BJ (cell line): Measurements from ENCODE around the gene PTH2. TPM values are rescaled to one million over a fixed set of nuclear protein-coding genes. Genes with fewer than 3 reads are reported as not detected.

ENCODE experiments used
- CTCF ChIA-PET: fragments of 350-600 bp; formaldehyde crosslinking; extraction: SDS; loops from one replicate; lab custom pipeline; 2021; ENCODE audit warnings: antibody characterized with exemption, inconsistent platforms; lab: Yijun Ruan, JAX
- POLR2A ChIA-PET: fragments of 300-600 bp; sonication (Branson Sonifier 250); formaldehyde crosslinking; extraction: SDS; loops from one replicate; lab custom pipeline; 2021; ENCODE audit warnings: antibody characterized with exemption; lab: Charles Lee
- DNase-seq: peaks from one replicate; pipeline ENCODE4 v3.0.0-alpha.2; 2011; ENCODE audit warnings: low read depth
- H3K27me3 ChIP-seq: 2 replicates; pipeline ENCODE4 v1.6.0; 2011; ENCODE audit warnings: low read length; ENCODE audit not compliant: control insufficient read depth, insufficient read depth
- H3K36me3 ChIP-seq: 2 replicates; pipeline ENCODE4 v1.5.1; 2011; ENCODE audit warnings: low read length; ENCODE audit not compliant: control insufficient read depth, insufficient read depth
- H3K4me3 ChIP-seq: 2 replicates; pipeline ENCODE4 v1.5.1; 2011; ENCODE audit warnings: low read depth, mild to moderate bottlenecking, control low read depth, low read length
- CTCF ChIP-seq: IDR thresholded peaks from 2 replicates; pipeline ENCODE4 v1.5.1; 2011; ENCODE audit warnings: low read depth, mild to moderate bottlenecking, control low read depth, inconsistent platforms, low read length, moderate library complexity; ENCODE audit not compliant: insufficient read depth
- polyA plus RNA-seq: library from polyadenylated mRNA; depleted of rRNA; stranded (reverse); fragments of >200 nt; gene quantifications from 2 replicates; pipeline ENCODE4 v1.2.3, GENCODE V29; 2011

PTH2 gene
- polyA plus RNA-seq, 1 experiment: not detected

GRCh38 chr19:49436381-49437017 lies 13.3 kb upstream of the PTH2 start:
- no peaks in the 10 kb centered on the region for H3K36me3 ChIP-seq
- TF ChIP-seq CTCF: no peak
- ChIA-PET POLR2A (no interaction called here), CTCF (interaction anchor here (1.0 to 2.1 kb wide), 2 partner anchors 45 to 98 kb away, joined by 3 to 10 read pairs; no protein-coding TSS in a partner anchor)
- peaks cover 66% of the 10 kb centered on the region for H3K27me3 ChIP-seq
- no peak for DNase-seq
- no peak overlapping the region for H3K4me3 ChIP-seq

- peaks cover 64% of the 10 kb centered on the region for H3K27me3 ChIP-seq
- ChIA-PET CTCF (interaction anchor here (1.0 to 2.1 kb wide), 2 partner anchors 44 to 97 kb away, joined by 3 to 10 read pairs; no protein-coding TSS in a partner anchor), POLR2A (no interaction called here)
- no peak for TF ChIP-seq CTCF
- no peaks in the 10 kb centered on the region for H3K36me3 ChIP-seq
- no peak overlapping the region for H3K4me3 ChIP-seq
- DNase-seq: no peak
Observed at GRCh38 chr19:49435670-49436069, 12.4 kb upstream of the PTH2 start.

GRCh38 chr19:49434907-49435583 lies 11.8 kb upstream of the PTH2 start:
- H3K36me3 ChIP-seq: no peaks in the 10 kb centered on the region
- TF ChIP-seq CTCF: no peak
- CTCF ChIA-PET: interaction anchor here (0.9 to 2.1 kb wide), 3 partner anchors 43 to 134 kb away, joined by 3 to 10 read pairs (median 3); no protein-coding TSS in a partner anchor
- peaks cover 61% of the 10 kb centered on the region for H3K27me3 ChIP-seq
- DNase-seq: no peak
- POLR2A ChIA-PET: no interaction called here
- H3K4me3 ChIP-seq: no peak overlapping the region

- no peak overlapping the region for H3K4me3 ChIP-seq
- H3K27me3 ChIP-seq: peaks cover 59% of the 10 kb centered on the region
- no peak for DNase-seq
- TF ChIP-seq CTCF: no peak
- ChIA-PET POLR2A (no interaction called here), CTCF (interaction anchor here (1.1 kb wide), 1 partner anchor 208 kb away, joined by 3 read pairs; no protein-coding TSS in a partner anchor)
- no peaks in the 10 kb centered on the region for H3K36me3 ChIP-seq
Observed at GRCh38 chr19:49433240-49433901, 10.1 kb upstream of the PTH2 start.
